Small intestine (tissue), 16 donors: ENCODE measurements around the gene KIF18B. TPM values are rescaled to one million over a fixed set of nuclear protein-coding genes. Genes with fewer than 3 reads are reported as not detected.

Source experiments
- DNase-seq, 2 donors: peaks; one replicate each; pipeline versions ENCODE4 v3.0.0 to v3.0.0-alpha.2; 2013
- FAIRE-seq: peaks from 2 replicates; lab custom pipeline; 2012; peaks lifted over from hg19 to GRCh38; lab: Jason Lieb, UNC
- H3K27ac ChIP-seq, 3 donors: one replicate each; pipeline ENCODE4 v1.5.1; 2013; ENCODE audit warnings: low read length in 2 of 3, mild to moderate bottlenecking in 2 of 3, control low read depth in 1 of 3, inconsistent platforms in 1 of 3, low read depth in 1 of 3, moderate library complexity in 1 of 3
- H3K27me3 ChIP-seq, 3 donors: one replicate each; pipeline ENCODE4 v1.6.1; 2013; ENCODE audit warnings: low read length in 3 of 3, inconsistent platforms in 1 of 3; ENCODE audit not compliant: control insufficient read depth in 3 of 3, insufficient read depth in 3 of 3
- H3K36me3 ChIP-seq, 3 donors: one replicate each; pipeline ENCODE4 v1.6.1; 2013; ENCODE audit warnings: low read length in 3 of 3, inconsistent platforms in 1 of 3, low read depth in 1 of 3, mild to moderate bottlenecking in 1 of 3, moderate library complexity in 1 of 3; ENCODE audit not compliant: control insufficient read depth in 3 of 3, insufficient read depth in 2 of 3
- H3K4me1 ChIP-seq, 3 donors: one replicate each; pipeline ENCODE4 v1.6.1; 2013; ENCODE audit warnings: low read length in 2 of 3, inconsistent platforms in 1 of 3, low read depth in 1 of 3, mild to moderate bottlenecking in 1 of 3, moderate library complexity in 1 of 3; ENCODE audit not compliant: control insufficient read depth in 3 of 3, insufficient read depth in 2 of 3
- H3K4me3 ChIP-seq, 3 donors: one replicate each; pipeline ENCODE4 v1.5.1; 2013; ENCODE audit warnings: low read length in 3 of 3, control low read depth in 1 of 3, inconsistent platforms in 1 of 3, low read depth in 1 of 3, mild to moderate bottlenecking in 1 of 3, moderate library complexity in 1 of 3
- H3K9me3 ChIP-seq, 2 donors: one replicate each; pipeline ENCODE4 v1.6.1; 2013; ENCODE audit warnings: low read depth in 1 of 2, low read length in 1 of 2; ENCODE audit not compliant: control insufficient read depth in 2 of 2, insufficient read depth in 1 of 2
- WGBS, 3 donors: extraction: QIAGEN DNeasy Blood & Tissue Kit; methylation state at CpG; one replicate each; pipeline ENCODE4 v1.1.7; 2013; 5-methylcytosine and 5-hydroxymethylcytosine counted together
- long read RNA-seq, 10 donors: transcript quantifications; one replicate each; lab custom pipeline, GENCODE V29; 2026
- polyA plus RNA-seq, 4 donors: library from polyadenylated mRNA; stranded (reverse) in 3 of 4; unstranded in 1 of 4; fragments of 200-250 nt in 3 of 4; fragments of 120-200 nt in 1 of 4; gene quantifications; one replicate each; pipeline versions ENCODE4 v1.2.1 to v1.2.3, GENCODE V29; 2013
- donor health status: healthy with polysubstance abuse.
- donor health status: control.
- donor health status: control.
- donor health status: Bipolar disorder and iron deficiency.
- donor health status: healthy.

The KIF18B gene
- polyA plus RNA-seq, result 1 to 10 TPM in 2 of 4 donors, under 1 TPM in 2; 0.27 to 9.5 (median 3.8) TPM
- long read RNA-seq, donor 1, result 0 reads
- long read RNA-seq, donor 2, result 0 reads
- long read RNA-seq, donor 3, result 0 reads
- long read RNA-seq, donor 4, result 0 reads
- long read RNA-seq, donor 5, result 0 reads
- long read RNA-seq, donor 6, result 0 reads
- long read RNA-seq, donor 7, result 0 reads
- long read RNA-seq, donor 8, result 0 reads
- long read RNA-seq, donor 9, partial matches to known transcripts, result 5 of 5 reads
- long read RNA-seq, donor 9, other reads (novel, unspliced or antisense), result 0 of 5 reads
- long read RNA-seq, donor 10, result 0 reads

DNA sequence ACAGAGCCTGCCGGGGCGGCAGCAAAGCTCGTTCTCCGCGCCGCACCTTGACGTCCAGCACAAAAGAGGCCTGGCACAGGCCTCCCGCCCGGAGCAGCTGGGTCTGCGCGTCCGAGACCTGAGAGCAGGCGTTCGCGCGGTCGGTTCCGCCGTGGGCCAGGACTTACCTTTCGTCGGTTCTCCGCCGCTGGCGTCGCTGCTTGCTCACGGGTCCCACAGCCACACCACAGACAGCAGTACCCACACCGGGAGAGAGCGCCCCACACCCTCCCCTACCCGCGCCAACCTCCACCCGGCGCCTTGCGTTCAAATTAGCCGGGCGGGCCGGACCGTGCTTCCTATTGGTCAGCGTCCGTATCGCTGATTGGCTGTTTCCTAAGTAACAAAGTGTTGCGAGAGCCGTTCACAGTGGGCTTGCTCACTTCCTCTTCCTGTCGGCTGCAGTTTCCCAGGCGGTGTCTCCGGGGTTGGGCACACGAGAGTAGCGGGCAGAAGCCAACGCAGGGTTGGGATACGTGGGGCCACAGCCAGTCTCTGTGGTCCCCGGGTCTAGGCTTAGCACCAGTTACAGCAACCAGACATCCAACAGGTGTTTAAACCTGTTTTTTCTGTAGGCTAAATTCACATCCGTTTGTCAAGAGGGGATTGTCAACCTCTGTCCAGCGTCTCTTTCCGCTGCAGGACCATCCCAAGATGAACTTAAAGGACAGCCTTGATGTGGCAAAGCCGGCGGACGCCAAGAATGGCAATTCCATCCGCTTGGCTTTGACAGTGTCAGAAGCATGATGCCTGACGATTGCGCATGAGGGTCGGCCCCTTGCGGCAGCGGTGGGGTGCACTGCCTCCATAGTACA lies at the start of gene KIF18B:
TSS of gene KIF18B (minus strand) at position 313 of the 854 bp plus-strand sequence. CDS start 11,429 bp downstream, outside the sequence.
- Histone ChIP-seq H3K27me3 (peaks cover 0 to under 1% (median 0%) of the 10 kb centered on the region in 3 donors), H3K27ac (peak within 1 kb of the TSS in 2 of 3 donors; percentile 49 to 90), H3K9me3 (peaks cover 0 to 4% of the 10 kb centered on the region in 2 donors), H3K4me1 (peaks cover 0 to 6% (median 0%) of the 10 kb centered on the region in 3 donors), H3K4me3 (peak within 1 kb of the TSS; percentile 76 to 78 (median 78)), H3K36me3 (peaks cover 0 to 4% (median 0%) of the 10 kb centered on the region in 3 donors)
- DNase-seq, result peak; percentile 94 to 96
- 2 to 3% (median 3%) methylated on average over 62 of the region's 62 CpGs for WGBS, 3 donors
- no peak for FAIRE-seq

DNA sequence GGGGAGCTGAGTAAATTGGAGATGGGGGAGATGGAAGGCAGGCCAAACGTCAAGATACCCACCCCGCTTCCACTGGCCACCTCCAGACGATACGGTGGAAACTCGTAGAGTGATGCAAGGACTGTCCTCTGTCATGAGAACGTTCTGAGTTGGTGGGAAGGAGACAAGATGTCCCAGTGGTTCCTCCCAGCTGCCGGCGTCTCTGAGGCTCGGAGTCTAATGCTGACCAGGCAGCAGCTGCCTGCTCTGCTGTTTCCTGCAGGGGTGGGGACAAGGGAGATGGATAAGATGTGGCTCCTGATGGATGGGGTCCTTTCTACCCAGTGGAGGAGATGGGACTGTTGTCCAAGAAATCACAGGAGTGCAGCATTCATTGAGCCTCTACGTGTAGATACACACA lies 48.7 kb upstream of the KIF18B start:
- peaks cover 0 to 10% (median 0%) of the 10 kb centered on the region in 3 donors for H3K4me1 ChIP-seq
- FAIRE-seq (no peak), DNase-seq (no peak)
- WGBS, 3 donors, result 75 to 77% (median 77%) methylated on average over 10 of the region's 10 CpGs
- peaks cover 0 to 2% of the 10 kb centered on the region in 2 donors for H3K9me3 ChIP-seq
- no peaks in the 10 kb centered on the region for H3K36me3 ChIP-seq
- H3K27me3 ChIP-seq, result peaks cover 0 to 13% (median 0%) of the 10 kb centered on the region in 3 donors
- H3K4me3 ChIP-seq, result no peak overlapping the region
- H3K27ac ChIP-seq, result no peak overlapping the region

- WGBS, 3 donors, result 51 to 59% (median 56%) methylated on average over 11 of the region's 11 CpGs
- H3K27ac ChIP-seq, result no peak overlapping the region
- H3K36me3 ChIP-seq, result no peaks in the 10 kb centered on the region
- peaks cover 0 to 2% of the 10 kb centered on the region in 2 donors for H3K9me3 ChIP-seq
- peaks cover 0 to 13% (median 0%) of the 10 kb centered on the region in 3 donors for H3K27me3 ChIP-seq
- FAIRE-seq (no peak), DNase-seq (no peak)
- H3K4me3 ChIP-seq, result no peak overlapping the region
- H3K4me1 ChIP-seq, result peaks cover 0 to 10% (median 0%) of the 10 kb centered on the region in 3 donors
Measured at GRCh38 chr17:44995436-44996001, 47.9 kb upstream of the KIF18B start.

- peaks cover 2 to 38% (median 4%) of the 10 kb centered on the region in 3 donors for H3K27me3 ChIP-seq
- 75 to 85% (median 77%) methylated on average over 5 of the region's 5 CpGs for WGBS, 3 donors
- no peak overlapping the region for H3K27ac ChIP-seq
- no peaks in the 10 kb centered on the region for H3K9me3 ChIP-seq
- FAIRE-seq, result no peak
- H3K4me3 ChIP-seq, result no peak overlapping the region
- no peaks in the 10 kb centered on the region for H3K36me3 ChIP-seq
- peaks cover 0 to 10% (median 0%) of the 10 kb centered on the region in 3 donors for H3K4me1 ChIP-seq
- no peak for DNase-seq
Measured at GRCh38 chr17:44992242-44992939, 44.8 kb upstream of the KIF18B start.

DNA sequence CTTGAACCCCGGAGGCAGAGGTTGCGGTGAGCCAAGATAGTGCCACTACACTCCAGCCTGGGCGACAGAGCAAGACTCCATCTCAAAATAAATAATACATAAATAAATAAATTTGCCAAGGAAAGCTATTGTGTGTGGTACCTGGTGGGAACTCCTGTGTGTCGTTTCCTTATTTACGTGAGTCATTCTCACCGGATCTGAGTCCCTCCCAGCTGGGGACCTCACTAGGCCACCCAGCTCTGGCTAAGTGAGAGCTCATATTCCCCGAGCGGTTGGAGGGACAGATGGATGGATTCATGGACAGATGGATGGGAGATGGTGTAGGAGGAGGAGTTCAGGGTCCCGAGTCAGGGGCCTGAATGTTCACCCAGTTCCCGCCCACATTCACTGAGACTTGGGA lies 43.4 kb upstream of the KIF18B start:
- DNase-seq, result no peak
- Histone ChIP-seq H3K4me3 (no peak overlapping the region), H3K4me1 (peaks cover 0 to 11% (median 0%) of the 10 kb centered on the region in 3 donors), H3K27me3 (peaks cover 2 to 46% (median 4%) of the 10 kb centered on the region in 3 donors), H3K36me3 (no peaks in the 10 kb centered on the region), H3K9me3 (no peaks in the 10 kb centered on the region), H3K27ac (no peak overlapping the region)
- no peak for FAIRE-seq
- WGBS, 3 donors, result 69 to 73% (median 73%) methylated on average over 10 of the region's 10 CpGs

GRCh38 chr17:44989552-44990138 lies 42.1 kb upstream of the KIF18B start:
- no peaks in the 10 kb centered on the region for H3K36me3 ChIP-seq
- peaks cover 0 to 11% (median 0%) of the 10 kb centered on the region in 3 donors for H3K4me1 ChIP-seq
- H3K27me3 ChIP-seq, result peaks cover 2 to 52% (median 4%) of the 10 kb centered on the region in 3 donors
- no peak overlapping the region for H3K27ac ChIP-seq
- DNase-seq, result no peak
- no peaks in the 10 kb centered on the region for H3K9me3 ChIP-seq
- WGBS, 3 donors, result 78 to 86% (median 83%) methylated on average over 17 of the region's 17 CpGs
- no peak for FAIRE-seq
- no peak overlapping the region for H3K4me3 ChIP-seq

- Histone ChIP-seq H3K27ac (peak overlapping the region in 1 of 3 donors; percentile 51), H3K36me3 (no peaks in the 10 kb centered on the region), H3K27me3 (peaks cover 2 to 52% (median 4%) of the 10 kb centered on the region in 3 donors), H3K4me3 (no peak overlapping the region), H3K4me1 (peaks cover 0 to 11% (median 0%) of the 10 kb centered on the region in 3 donors), H3K9me3 (no peaks in the 10 kb centered on the region)
- DNase-seq (no peak), FAIRE-seq (no peak)
- WGBS, 3 donors, result 34 to 45% (median 38%) methylated on average over 32 to 34 of the region's 34 CpGs
Measured at GRCh38 chr17:44988044-44988942, 40.7 kb upstream of the KIF18B start.
